Prostate gland (tissue), 2 donors: ENCODE results near the gene RITA1.

Source experiments
- POLR2A ChIP-seq: fragments of 450-650 bp; IDR thresholded peaks from one replicate; pipeline ENCODE4 v1.6.1; 2016; ENCODE audit warnings: antibody characterized with exemption, mild to moderate bottlenecking
- TF ChIP-seq, protein P1 (sequence below), 4 experiments: fragments of 200-600 bp in 2 of 4; fragments of 450-650 bp in 2 of 4; sonication (generic) in 2 of 4; IDR thresholded peaks; 1 replicate in 3 of 4; 2 replicates in 1 of 4; pipeline ENCODE4 v1.5.1; 2016 to 2019; ENCODE audit warnings: antibody characterized with exemption in 4 of 4, mild to moderate bottlenecking in 2 of 4, moderate library complexity in 2 of 4

DNA sequence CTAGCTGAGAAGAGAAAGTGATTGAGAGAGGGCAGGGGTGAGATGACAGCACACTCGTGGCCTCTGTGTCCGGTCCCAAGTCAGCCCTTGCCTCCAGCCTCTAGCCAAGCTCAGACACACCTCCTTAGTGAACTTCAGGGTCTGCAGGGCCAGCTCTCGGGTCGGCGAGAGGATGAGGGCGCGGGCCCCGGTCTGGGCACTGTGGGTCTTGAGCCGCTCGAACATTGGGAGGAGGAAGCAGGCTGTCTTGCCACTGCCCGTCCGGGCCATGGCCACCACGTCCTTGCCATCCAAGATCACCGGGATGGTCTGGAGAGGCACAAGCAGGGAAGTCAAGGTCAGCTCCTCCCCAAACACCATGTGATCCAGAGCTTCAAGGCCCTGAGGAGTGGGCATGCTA is 6.5 kb upstream of the RITA1 start:
- no peak for TF ChIP-seq POLR2A
- TF ChIP-seq, protein P1, sequence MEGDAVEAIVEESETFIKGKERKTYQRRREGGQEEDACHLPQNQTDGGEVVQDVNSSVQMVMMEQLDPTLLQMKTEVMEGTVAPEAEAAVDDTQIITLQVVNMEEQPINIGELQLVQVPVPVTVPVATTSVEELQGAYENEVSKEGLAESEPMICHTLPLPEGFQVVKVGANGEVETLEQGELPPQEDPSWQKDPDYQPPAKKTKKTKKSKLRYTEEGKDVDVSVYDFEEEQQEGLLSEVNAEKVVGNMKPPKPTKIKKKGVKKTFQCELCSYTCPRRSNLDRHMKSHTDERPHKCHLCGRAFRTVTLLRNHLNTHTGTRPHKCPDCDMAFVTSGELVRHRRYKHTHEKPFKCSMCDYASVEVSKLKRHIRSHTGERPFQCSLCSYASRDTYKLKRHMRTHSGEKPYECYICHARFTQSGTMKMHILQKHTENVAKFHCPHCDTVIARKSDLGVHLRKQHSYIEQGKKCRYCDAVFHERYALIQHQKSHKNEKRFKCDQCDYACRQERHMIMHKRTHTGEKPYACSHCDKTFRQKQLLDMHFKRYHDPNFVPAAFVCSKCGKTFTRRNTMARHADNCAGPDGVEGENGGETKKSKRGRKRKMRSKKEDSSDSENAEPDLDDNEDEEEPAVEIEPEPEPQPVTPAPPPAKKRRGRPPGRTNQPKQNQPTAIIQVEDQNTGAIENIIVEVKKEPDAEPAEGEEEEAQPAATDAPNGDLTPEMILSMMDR (IDR thresholded peaks at IDR 0.05), result no peak
